H1 (cell line): ENCODE data around the gene ISM1. TPM values are rescaled to one million over a fixed set of nuclear protein-coding genes. Genes with fewer than 3 reads are reported as not detected.

Experiments
- CHD1 ChIP-seq: IDR thresholded peaks from 2 replicates; pipeline ENCODE4 v1.6.1; 2012; ENCODE audit warnings: low read depth, low read length, improper control_type of control experiment
- CHD7 ChIP-seq: fragments of 300-600 bp; sonication (generic); IDR thresholded peaks from 2 replicates; pipeline ENCODE4 v1.7.1; 2012; ENCODE audit warnings: low read length, moderate library complexity, mild to moderate bottlenecking, inconsistent platforms; ENCODE audit not compliant: insufficient replicate concordance
- EZH2 ChIP-seq: fragments of 200-600 bp; sonication (generic); IDR thresholded peaks from 2 replicates; pipeline ENCODE4 v1.7.1; 2012; ENCODE audit warnings: low read depth, mild to moderate bottlenecking, moderate library complexity, low read length, inconsistent platforms; ENCODE audit not compliant: severe bottlenecking
- HDAC6 ChIP-seq: IDR thresholded peaks from one replicate; pipeline ENCODE4 v1.7.1; 2012; ENCODE audit warnings: low read depth, mild to moderate bottlenecking, inconsistent platforms, low read length, moderate library complexity
- RBBP5 ChIP-seq: IDR thresholded peaks from 2 replicates; pipeline ENCODE4 v1.7.1; 2012; ENCODE audit warnings: low read depth, mild to moderate bottlenecking, inconsistent platforms, low read length, moderate library complexity, borderline replicate concordance
- SIN3A ChIP-seq, 2 experiments: IDR thresholded peaks in 1 of 2; conservative IDR thresholded peaks in 1 of 2; 2 replicates each; pipeline ENCODE4 v1.6.1; 2011 to 2012; ENCODE audit warnings: low read length in 2 of 2, improper control_type of control experiment in 1 of 2, low read depth in 1 of 2, mild to moderate bottlenecking in 1 of 2
- SIX5 ChIP-seq: IDR thresholded peaks from 2 replicates; pipeline ENCODE4 v1.6.1; 2011; ENCODE audit warnings: mild to moderate bottlenecking, low read depth, low read length
- SP2 ChIP-seq: IDR thresholded peaks from 2 replicates; pipeline ENCODE4 v1.6.1; 2012; ENCODE audit warnings: mild to moderate bottlenecking, low read length, inconsistent platforms
- SRF ChIP-seq: IDR thresholded peaks from 2 replicates; pipeline ENCODE4 v1.6.1; 2011; ENCODE audit warnings: mild to moderate bottlenecking, low read depth, low read length, moderate library complexity
- ZNF274 ChIP-seq: IDR thresholded peaks from 2 replicates; pipeline ENCODE4 v1.7.0; 2012; ENCODE audit warnings: low read length, borderline replicate concordance; ENCODE audit errors: extremely low read depth
- polyA plus RNA-seq, 7 experiments: library from polyadenylated mRNA; depleted of rRNA in 3 of 7; stranded (reverse) in 5 of 7; unstranded in 2 of 7; fragments of >200 nt in 5 of 7; fragments of 200-250 nt in 2 of 7; gene quantifications; 1 replicate in 5 of 7; 2 replicates in 1 of 7; 4 replicates in 1 of 7; pipeline versions ENCODE4 v1.2.1 to v1.2.3, GENCODE V29; 2011 to 2013; ENCODE audit warnings: missing spikeins in 2 of 7, mixed read lengths in 2 of 7
- total RNA-seq: library from RNA; stranded (reverse); fragmentation: NEBNext Ultra II Directional; extraction: Animal tissue kit (Norgen Biotek cat#: 25700); gene quantifications from 2 replicates; pipeline ENCODE4 v1.2.1, GENCODE V29; 2021

Gene ISM1
- total and polyA plus RNA-seq, 2 of the 8 experiments (the other 6 are each of a cell fraction or from before 2014, with no cell fraction given), result 0.62 to 0.97 TPM

DNA sequence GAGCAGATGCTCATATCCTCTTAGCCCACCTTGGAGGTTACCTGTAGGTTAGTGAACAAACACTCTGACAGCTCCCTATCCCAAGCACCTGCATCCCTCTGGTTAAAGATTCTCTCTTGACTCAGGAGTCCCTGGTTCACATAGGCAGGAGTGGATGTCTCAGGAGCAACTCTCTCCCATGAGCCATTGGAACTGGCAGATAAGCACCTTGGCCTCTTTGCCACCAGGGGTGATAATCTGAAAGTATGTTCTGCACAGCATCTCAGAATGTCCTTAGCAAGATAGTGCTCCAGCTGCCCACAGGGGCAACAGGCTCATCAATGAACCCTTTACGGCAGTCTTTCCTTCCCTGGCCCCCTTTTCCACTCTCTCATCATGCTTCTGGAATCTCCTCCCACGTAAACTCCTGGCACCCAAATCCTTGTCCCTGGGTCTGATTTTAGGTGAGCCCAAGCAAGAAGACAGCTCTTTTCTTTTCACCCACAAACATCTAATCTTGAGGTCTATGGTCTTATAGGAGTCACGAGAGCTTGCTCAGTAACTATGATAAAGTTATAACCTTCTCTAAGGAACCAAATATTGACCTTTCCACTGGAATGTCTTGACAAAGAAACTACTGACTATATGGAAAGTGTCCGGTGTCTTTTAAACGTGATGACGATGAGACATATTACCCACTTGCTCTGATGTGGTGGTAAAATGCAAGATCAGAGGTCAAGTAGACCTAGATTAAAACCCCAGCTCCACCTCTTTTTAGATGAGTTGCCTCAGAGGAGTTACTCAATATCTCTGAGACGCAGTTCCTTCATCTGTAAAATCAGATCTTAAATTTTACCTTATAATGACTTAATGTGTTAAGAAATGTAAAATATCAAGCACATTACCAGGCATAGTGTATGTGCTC is 39.8 kb upstream of the ISM1 start (continued):
- TF ChIP-seq CHD7, result no peak
- TF ChIP-seq HDAC6, result no peak
- no peak for TF ChIP-seq ZNF274
- no peak for TF ChIP-seq EZH2
- no peak for TF ChIP-seq SP2
- TF ChIP-seq CHD1, result no peak
- no peak for TF ChIP-seq SIX5
- no peak for TF ChIP-seq SRF
- TF ChIP-seq RBBP5, result no peak
- no peak for TF ChIP-seq SIN3A (conservative IDR thresholded peaks at IDR 0.05 in 1 of 2, IDR thresholded peaks at IDR 0.05 in 1 of 2; ENCODE audit: low read depth in 1 of 2, low read length in 2 of 2)
